A549 treated with CORT108297 at 1 μM for 4 hours (cell line): Measurements from ENCODE around the gene DBX2. TPM values are rescaled to one million over a fixed set of nuclear protein-coding genes. Genes with fewer than 3 reads are reported as not detected.

Experiments used
- total RNA-seq: library from RNA; stranded (reverse); fragments of 200-300 nt; extraction: Qiagen RNA extraction; gene quantifications from 5 replicates; pipeline ENCODE4 v1.2.3, GENCODE V29; 2022

DBX2 gene
- not detected in 5 replicates for total RNA-seq

GRCh38 chr12:45050751-45051571 is at the start of gene DBX2:
Gene DBX2, minus strand, starts transcription at chr12:45051099. Its CDS starts 172 bp downstream, at chr12:45050927.

Other genes with a start within 250 kb of the DBX2 start
- 0.22 TPM in 1 of 5 replicates, not detected in the others for gene NELL2, start 174.8 kb downstream of the DBX2 start, total RNA-seq
- gene ANO6, start 165.0 kb upstream of the DBX2 start, total RNA-seq: 51.4 to 71.1 TPM (median 63.6 TPM) in 5 replicates